Prostate gland (tissue), 2 donors: ENCODE measurements around the gene RRAS. TPM values are rescaled to one million over a fixed set of nuclear protein-coding genes. Genes with fewer than 3 reads are reported as not detected.

ENCODE experiments used
- DNase-seq: peaks from one replicate; pipeline ENCODE4 v3.0.0-alpha.2; 2019; ENCODE audit warnings: low spot score
- H3K27ac ChIP-seq, 2 donors: fragments of 200-600 bp; sonication (generic); 2 replicates each; pipeline ENCODE4 v1.5.1; 2017 to 2019
- H3K27me3 ChIP-seq: fragments of 200-600 bp; sonication (generic); replicated peaks from 2 replicates; pipeline ENCODE4 v1.5.1; 2019; ENCODE audit not compliant: insufficient read depth
- H3K36me3 ChIP-seq, 2 donors: fragments of 200-600 bp; sonication (generic); 1 replicate in 1 of 2; 2 replicates in 1 of 2; pipeline versions ENCODE4 v1.5.1 to v1.8.1; 2017 to 2019
- H3K4me1 ChIP-seq: fragments of 200-600 bp; sonication (generic); replicated peaks from 2 replicates; pipeline ENCODE4 v1.5.1; 2019
- H3K4me3 ChIP-seq, 2 donors: fragments of 200-600 bp; sonication (generic); 2 replicates each; pipeline ENCODE4 v1.5.1; 2017 to 2019
- H3K9me3 ChIP-seq: fragments of 200-600 bp; sonication (generic); 2 replicates; pipeline ENCODE4 v1.5.1; 2017
- POLR2A ChIP-seq: fragments of 450-650 bp; IDR thresholded peaks from one replicate; pipeline ENCODE4 v1.6.1; 2016; ENCODE audit warnings: antibody characterized with exemption, mild to moderate bottlenecking
- POLR2AphosphoS5 ChIP-seq: sonication (generic); formaldehyde crosslinking; IDR thresholded peaks from one replicate; pipeline ENCODE4 v1.6.1; 2017; ENCODE audit warnings: antibody characterized with exemption
- WGBS: methylation state at CpG from one replicate; pipeline ENCODE4 v1.1.5; 2018; 5-methylcytosine and 5-hydroxymethylcytosine counted together
- intact Hi-C: fragments of 100-400 bp; cut with DNase I; formaldehyde crosslinking; loops from one replicate; pipeline ENCODE4 v1.14.2; 2022
- total RNA-seq, 2 donors: library from RNA; depleted of rRNA; stranded (reverse); fragments of >200 nt; gene quantifications; one replicate each; pipeline ENCODE4 v1.1.0, GENCODE V29; 2016
- TF ChIP-seq, protein P1 (sequence below), 4 experiments: fragments of 200-600 bp in 2 of 4; fragments of 450-650 bp in 2 of 4; sonication (generic) in 2 of 4; IDR thresholded peaks; 1 replicate in 3 of 4; 2 replicates in 1 of 4; pipeline ENCODE4 v1.5.1; 2016 to 2019; ENCODE audit warnings: antibody characterized with exemption in 4 of 4, mild to moderate bottlenecking in 2 of 4, moderate library complexity in 2 of 4

The RRAS gene
- total RNA-seq, 2 donors from 2014 or later: 59.1 to 72.3 TPM

DNA sequence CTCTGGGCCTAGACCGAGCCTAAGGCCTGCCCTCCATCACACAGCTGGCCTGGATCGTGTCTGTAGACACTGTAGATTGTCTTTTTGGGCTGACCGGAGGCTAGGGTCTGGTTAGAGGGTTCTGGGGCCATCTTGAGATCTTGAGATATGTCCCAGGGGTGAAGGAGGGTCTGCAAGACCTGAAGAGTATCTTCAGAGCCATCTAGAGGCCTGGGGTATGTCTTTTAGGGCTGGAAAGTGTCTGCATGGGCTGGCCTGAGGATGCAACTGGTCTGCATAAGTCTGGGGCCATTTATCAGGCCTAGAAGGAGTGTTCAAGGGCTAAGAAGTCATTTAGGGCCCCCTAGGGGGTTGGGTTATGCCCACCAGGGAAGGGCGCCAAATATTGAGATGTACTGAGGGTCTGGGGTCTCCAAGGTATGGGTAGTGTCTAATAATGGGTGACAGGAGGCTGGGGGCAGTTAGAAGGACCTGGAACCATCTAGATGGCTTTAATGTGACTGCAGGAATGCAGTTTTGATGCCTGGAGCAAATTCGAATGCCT is 2.6 kb upstream of the RRAS start:
- Histone ChIP-seq H3K27ac (peak overlapping the region; percentile 91 to 97), H3K27me3 (no peaks in the 10 kb centered on the region), H3K9me3 (no peaks in the 10 kb centered on the region), H3K4me3 (peak overlapping the region; percentile 95 to 96), H3K36me3 (peaks cover 0 to 6% of the 10 kb centered on the region in 2 donors), H3K4me1 (peaks cover 22% of the 10 kb centered on the region)
- TF ChIP-seq POLR2A: no peak
- intact Hi-C loops: loop anchor here (2.0 kb wide), 1 partner anchor 34 kb away; the partner anchor contains the start of gene PRMT1
- WGBS: 7% methylated on average over 5 of the region's 5 CpGs
- DNase-seq: no peak

DNA sequence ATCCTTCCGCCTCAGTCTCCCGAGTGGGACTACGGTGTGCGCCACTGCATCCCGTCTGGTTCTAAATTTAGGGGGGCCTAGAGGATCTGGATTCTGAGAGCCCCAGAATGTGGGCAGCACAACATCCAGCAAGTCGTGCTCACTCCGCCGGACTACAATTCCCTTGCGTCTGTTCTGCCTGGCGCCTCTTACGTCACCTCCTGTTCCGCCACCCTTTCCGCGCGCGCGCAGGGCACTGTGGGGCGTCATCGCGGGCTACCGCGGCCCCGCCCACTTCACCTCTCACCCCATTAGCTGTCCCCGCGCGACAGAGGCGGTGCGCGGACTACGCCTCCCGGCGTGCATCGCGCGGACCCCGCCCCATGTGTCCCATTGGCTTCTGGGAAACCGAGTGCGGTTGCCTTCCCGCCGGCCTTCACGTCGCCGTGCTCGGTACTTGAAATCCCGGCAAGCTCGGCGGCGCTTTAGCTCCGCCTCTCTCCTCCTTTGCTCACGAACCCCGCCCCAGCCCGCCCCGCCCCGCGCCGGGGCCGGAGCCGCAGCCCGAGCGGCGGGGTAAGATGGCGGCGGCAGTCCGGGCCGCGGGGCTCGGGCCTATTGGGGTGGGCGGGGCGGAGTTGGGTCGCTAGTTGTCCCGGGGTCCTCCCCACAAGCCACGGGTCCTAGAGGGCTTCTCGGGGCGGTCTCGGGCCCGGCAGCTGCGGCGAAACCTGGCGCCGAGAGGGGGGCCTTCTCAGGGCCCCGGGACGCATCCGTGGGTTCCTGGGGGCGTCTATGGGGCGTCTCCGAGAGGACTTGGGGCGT is 1.9 kb upstream of the RRAS start, which contains the start of gene SCAF1:
Gene SCAF1 (plus strand): TSS at position 522 of the 804 bp plus-strand sequence. CDS start 2,818 bp downstream, outside the sequence.
- H3K4me3 ChIP-seq: peak within 1 kb of the TSS; percentile 95 to 96
- peak; percentile 96 for TF ChIP-seq POLR2A
- TF ChIP-seq, protein P1, sequence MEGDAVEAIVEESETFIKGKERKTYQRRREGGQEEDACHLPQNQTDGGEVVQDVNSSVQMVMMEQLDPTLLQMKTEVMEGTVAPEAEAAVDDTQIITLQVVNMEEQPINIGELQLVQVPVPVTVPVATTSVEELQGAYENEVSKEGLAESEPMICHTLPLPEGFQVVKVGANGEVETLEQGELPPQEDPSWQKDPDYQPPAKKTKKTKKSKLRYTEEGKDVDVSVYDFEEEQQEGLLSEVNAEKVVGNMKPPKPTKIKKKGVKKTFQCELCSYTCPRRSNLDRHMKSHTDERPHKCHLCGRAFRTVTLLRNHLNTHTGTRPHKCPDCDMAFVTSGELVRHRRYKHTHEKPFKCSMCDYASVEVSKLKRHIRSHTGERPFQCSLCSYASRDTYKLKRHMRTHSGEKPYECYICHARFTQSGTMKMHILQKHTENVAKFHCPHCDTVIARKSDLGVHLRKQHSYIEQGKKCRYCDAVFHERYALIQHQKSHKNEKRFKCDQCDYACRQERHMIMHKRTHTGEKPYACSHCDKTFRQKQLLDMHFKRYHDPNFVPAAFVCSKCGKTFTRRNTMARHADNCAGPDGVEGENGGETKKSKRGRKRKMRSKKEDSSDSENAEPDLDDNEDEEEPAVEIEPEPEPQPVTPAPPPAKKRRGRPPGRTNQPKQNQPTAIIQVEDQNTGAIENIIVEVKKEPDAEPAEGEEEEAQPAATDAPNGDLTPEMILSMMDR (IDR thresholded peaks at IDR 0.05): peak in 2 of 4 experiments; percentile 13 to 25
- peak; percentile 100 for TF ChIP-seq POLR2AphosphoS5
- peak; percentile 99 for DNase-seq
- peaks cover 22% of the 10 kb centered on the region for H3K4me1 ChIP-seq
- intact Hi-C loops: loop anchor here (2.0 kb wide), 1 partner anchor 35 kb away; the partner anchor contains the start of gene PRMT1
- under 1% methylated on average over 69 of the region's 87 CpGs for WGBS
- no peaks in the 10 kb centered on the region for H3K9me3 ChIP-seq
- H3K36me3 ChIP-seq: peaks cover 0 to 6% of the 10 kb centered on the region in 2 donors
- H3K27me3 ChIP-seq: no peaks in the 10 kb centered on the region
- peak within 1 kb of the TSS; percentile 97 to 98 for H3K27ac ChIP-seq

DNA sequence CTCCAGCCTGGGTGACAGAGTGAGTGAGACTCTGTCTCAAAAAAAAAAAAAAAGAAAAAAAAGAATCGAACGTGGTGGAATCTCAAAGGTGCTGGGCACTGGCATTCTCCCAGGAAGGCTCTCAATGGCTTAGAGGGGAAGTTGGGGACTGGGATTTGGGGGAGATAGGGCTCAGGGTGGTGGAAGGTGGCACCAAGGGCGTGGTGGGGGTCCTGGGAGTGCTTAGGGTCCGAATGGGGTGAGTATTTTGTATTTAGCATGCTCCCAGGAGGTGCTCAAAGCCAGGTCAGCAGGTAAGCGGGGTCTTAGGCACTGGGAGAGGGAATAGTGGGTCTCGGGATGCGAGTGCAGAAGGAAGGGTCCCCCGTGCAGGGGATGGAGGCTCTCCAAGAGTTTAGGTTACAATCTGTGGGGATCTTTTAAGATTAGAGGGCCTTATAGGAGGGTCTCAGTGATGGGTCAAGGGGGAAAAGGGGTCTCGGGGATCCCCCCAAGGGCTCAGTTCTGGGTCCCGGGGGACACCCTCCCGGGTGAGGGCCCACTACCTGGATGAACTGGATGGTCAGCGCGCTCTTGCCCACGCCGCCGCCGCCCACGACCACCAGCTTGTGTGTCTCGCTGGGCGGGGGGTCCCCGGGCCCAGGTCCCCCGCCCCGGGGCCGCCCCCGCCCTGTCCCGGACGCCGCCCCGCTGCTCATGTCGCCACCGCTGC is 386 bp downstream of the RRAS start:
- DNase-seq: no peak
- H3K27ac ChIP-seq: peak overlapping the region; percentile 97 to 98
- TF ChIP-seq, protein P1 (IDR thresholded peaks at IDR 0.05): no peak
- peak; percentile 40 for TF ChIP-seq POLR2A
- TF ChIP-seq POLR2AphosphoS5: no peak
- no peaks in the 10 kb centered on the region for H3K27me3 ChIP-seq
- H3K36me3 ChIP-seq: no peaks in the 10 kb centered on the region
- WGBS: 5% methylated on average over 23 of the region's 31 CpGs
- peaks cover 22% of the 10 kb centered on the region for H3K4me1 ChIP-seq
- intact Hi-C loops: loop anchor here (2.0 kb wide), 1 partner anchor 47 kb away; no protein-coding TSS in a partner anchor
- no peaks in the 10 kb centered on the region for H3K9me3 ChIP-seq
- peak overlapping the region; percentile 52 to 73 for H3K4me3 ChIP-seq

DNA sequence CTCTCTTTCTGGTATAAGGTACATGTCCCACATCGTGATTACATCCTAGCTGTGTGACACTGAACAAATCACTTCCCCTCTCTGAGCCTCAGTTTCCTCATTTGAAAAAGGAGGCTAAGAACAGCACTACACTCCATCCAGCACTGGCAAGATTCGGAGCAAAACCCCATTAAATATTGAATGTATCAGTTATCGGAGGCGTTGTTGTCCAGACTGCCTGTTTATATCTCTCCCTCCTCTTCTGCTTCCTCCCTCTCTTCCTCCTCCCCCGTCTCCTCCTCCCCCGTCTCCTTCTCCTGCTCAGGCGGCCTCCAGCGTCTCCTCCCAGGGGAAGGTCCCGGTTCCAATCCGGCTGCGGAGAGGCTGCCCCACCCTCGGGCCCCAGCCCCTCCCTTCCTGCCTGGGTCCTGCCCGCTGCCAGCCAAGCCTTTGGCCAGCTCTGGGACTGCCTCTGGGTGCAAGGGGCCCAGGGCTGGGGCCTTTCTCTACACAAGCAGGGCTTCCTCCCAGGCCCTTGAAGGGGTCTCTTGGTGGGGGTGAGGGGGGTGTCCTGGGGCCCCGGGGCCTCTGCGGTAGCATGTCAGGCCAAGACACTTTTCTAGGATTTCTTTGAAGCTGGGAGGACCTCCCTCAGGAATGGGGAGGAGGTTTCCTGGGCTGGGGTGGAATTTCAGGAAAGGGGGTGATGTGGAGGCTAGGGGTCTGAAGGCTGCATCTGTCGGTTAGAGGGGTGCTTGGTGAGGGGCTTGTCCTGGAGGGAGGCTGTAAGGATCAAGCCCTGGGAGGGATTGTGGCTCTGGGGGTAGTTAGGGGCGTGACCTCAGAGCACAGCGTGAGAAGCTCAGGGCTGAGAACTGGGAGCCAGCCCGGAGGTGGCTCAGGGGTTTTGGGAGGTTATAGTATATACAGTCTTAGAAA is 1.9 kb downstream of the RRAS start:
- H3K27me3 ChIP-seq: no peaks in the 10 kb centered on the region
- TF ChIP-seq, protein P1 (IDR thresholded peaks at IDR 0.05): peak in 1 of 4 experiments; percentile 14
- TF ChIP-seq POLR2AphosphoS5: peak; percentile 79
- TF ChIP-seq POLR2A: peak; percentile 42
- peaks cover 14% of the 10 kb centered on the region for H3K4me1 ChIP-seq
- DNase-seq: peak; percentile 82
- H3K27ac ChIP-seq: peak overlapping the region; percentile 97 to 98
- WGBS: 8% methylated on average over 19 of the region's 19 CpGs
- H3K36me3 ChIP-seq: no peaks in the 10 kb centered on the region
- intact Hi-C loops: loop anchor here (2.0 kb wide), 1 partner anchor 45 kb away; no protein-coding TSS in a partner anchor
- H3K4me3 ChIP-seq: peak overlapping the region; percentile 2 to 20
- no peaks in the 10 kb centered on the region for H3K9me3 ChIP-seq
